ENCODE results near the gene KRT9.
"Not testable (repeated sequence)": the region's sequence is repeated elsewhere in the genome, so short reads cannot be mapped to it uniquely, and the experiment has no call there.

Gene KRT9

GRCh38 chr17:41547921-41548843, 23.7 kb downstream of the KRT9 start:
- H3K4me3 ChIP-seq (ENCODE audit: low read length): no peak overlapping the region
- no peak for TF ChIP-seq CTCF (conservative IDR thresholded peaks at IDR 0.05; ENCODE audit: low read depth, low read length)
- DNase-seq (ENCODE audit: low read depth): peak; percentile 99

- peak; percentile 53 for DNase-seq (ENCODE audit: low read depth)
- no peak overlapping the region for H3K4me3 ChIP-seq (ENCODE audit: low read length)
- TF ChIP-seq CTCF (conservative IDR thresholded peaks at IDR 0.05; ENCODE audit: low read depth, low read length): no peak
These were observed 24.4 kb downstream of the KRT9 start for GRCh38 chr17:41547378-41547841.

- no peak for DNase-seq (ENCODE audit: low read depth)
- no peak overlapping the region for H3K4me3 ChIP-seq (ENCODE audit: low read length)
- no peak for TF ChIP-seq CTCF (conservative IDR thresholded peaks at IDR 0.05; ENCODE audit: low read depth, low read length)
These were observed 25.0 kb downstream of the KRT9 start for GRCh38 chr17:41546819-41547218.

- DNase-seq (ENCODE audit: low read depth): no peak
- H3K4me3 ChIP-seq (ENCODE audit: low read length): no peak overlapping the region
- no peak for TF ChIP-seq CTCF (conservative IDR thresholded peaks at IDR 0.05; ENCODE audit: low read depth, low read length)
These were observed 25.9 kb downstream of the KRT9 start for GRCh38 chr17:41545829-41546410.

- no peak for TF ChIP-seq CTCF (conservative IDR thresholded peaks at IDR 0.05; ENCODE audit: low read depth, low read length)
- DNase-seq (ENCODE audit: low read depth): no peak
- no peak overlapping the region for H3K4me3 ChIP-seq (ENCODE audit: low read length)
These were observed 26.9 kb downstream of the KRT9 start for GRCh38 chr17:41544935-41545334.

GRCh38 chr17:41544491-41544892, 27.4 kb downstream of the KRT9 start:
- H3K4me3 ChIP-seq (ENCODE audit: low read length): no peak overlapping the region
- TF ChIP-seq CTCF (conservative IDR thresholded peaks at IDR 0.05; ENCODE audit: low read depth, low read length): no peak
- no peak for DNase-seq (ENCODE audit: low read depth)

DNA sequence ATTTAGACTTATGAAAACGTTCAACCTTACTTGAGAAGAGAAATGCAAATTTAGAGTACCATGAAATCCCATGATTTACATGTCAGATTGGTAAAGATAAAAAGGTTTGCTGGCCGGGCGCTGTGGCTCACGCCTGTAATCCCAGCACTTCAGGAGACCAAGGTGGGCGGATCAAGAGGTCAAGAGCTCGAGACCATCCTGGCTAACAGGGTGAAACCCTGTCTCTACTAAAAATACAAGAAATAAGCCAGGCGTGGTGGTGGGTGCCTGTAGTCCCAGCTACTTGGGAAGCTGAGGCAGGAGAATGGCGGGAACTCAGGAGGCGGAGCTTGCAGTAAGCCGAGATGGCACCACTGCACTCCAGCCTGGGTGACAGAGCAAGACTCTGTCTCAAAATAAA, 29.1 kb downstream of the KRT9 start:
- DNase-seq (ENCODE audit: low read depth); H3K4me3 ChIP-seq (ENCODE audit: low read length): not testable (repeated sequence)

Data from retinal pigment epithelial cell (primary cell).